HEK293 (cell line): ENCODE measurements around the gene VPS11.
A peak's percentile ranks its signal among the peaks of the same experiment; 100 is the strongest.

ENCODE experiments used
- CTCF ChIP-seq: fragments of 450-650 bp; formaldehyde crosslinking; IDR thresholded peaks from 2 replicates; pipeline ENCODE4 v1.5.1; 2016; ENCODE audit warnings: missing biosample characterization, missing genetic modification characterization
- HOXA7 ChIP-seq: sonication (generic); formaldehyde crosslinking; IDR thresholded peaks from 2 replicates; pipeline ENCODE4 v1.8.1; 2022; ENCODE audit warnings: missing genetic modification reagents, borderline replicate concordance
- MEIS1 ChIP-seq: sonication (generic); formaldehyde crosslinking; IDR thresholded peaks from 2 replicates; pipeline ENCODE4 v1.8.1; 2022; ENCODE audit warnings: missing genetic modification reagents, mild to moderate bottlenecking, borderline replicate concordance
- OVOL3 ChIP-seq: fragments of 450-650 bp; formaldehyde crosslinking; IDR thresholded peaks from 2 replicates; pipeline ENCODE4 v1.5.1; 2016; ENCODE audit warnings: missing biosample characterization, missing genetic modification characterization
- SALL2 ChIP-seq: fragments of 450-650 bp; formaldehyde crosslinking; IDR thresholded peaks from 2 replicates; pipeline ENCODE4 v1.5.0; 2017; ENCODE audit warnings: missing biosample characterization, mild to moderate bottlenecking, missing genetic modification characterization, borderline replicate concordance
- ZBTB21 ChIP-seq: fragments of 450-650 bp; formaldehyde crosslinking; IDR thresholded peaks from 2 replicates; pipeline ENCODE4 v1.5.1; 2017; ENCODE audit warnings: missing biosample characterization, missing genetic modification characterization
- ZFP69B ChIP-seq: fragments of 450-650 bp; formaldehyde crosslinking; IDR thresholded peaks from 2 replicates; pipeline ENCODE4 v1.5.1; 2016; ENCODE audit warnings: missing biosample characterization, missing genetic modification characterization
- ZNF114 ChIP-seq: fragments of 450-650 bp; formaldehyde crosslinking; IDR thresholded peaks from 2 replicates; pipeline ENCODE4 v1.5.0; 2017; ENCODE audit warnings: missing biosample characterization, missing genetic modification characterization
- ZNF140 ChIP-seq: fragments of 450-650 bp; formaldehyde crosslinking; IDR thresholded peaks from 2 replicates; pipeline ENCODE4 v1.5.1; 2016; ENCODE audit warnings: missing biosample characterization, missing genetic modification characterization
- ZNF423 ChIP-seq: fragments of 450-650 bp; formaldehyde crosslinking; IDR thresholded peaks from 2 replicates; pipeline ENCODE4 v1.5.1; 2016; ENCODE audit warnings: missing biosample characterization, missing genetic modification characterization
- ZNF514 ChIP-seq: fragments of 450-650 bp; formaldehyde crosslinking; IDR thresholded peaks from 2 replicates; pipeline ENCODE4 v1.5.1; 2016; ENCODE audit warnings: missing biosample characterization, missing genetic modification characterization
- ZNF76 ChIP-seq: fragments of 450-650 bp; formaldehyde crosslinking; IDR thresholded peaks from 2 replicates; pipeline ENCODE4; 2016; ENCODE audit warnings: low read depth, missing biosample characterization, missing genetic modification characterization, borderline replicate concordance
- TF ChIP-seq, protein P1 (sequence below): fragments of 450-650 bp; formaldehyde crosslinking; IDR thresholded peaks from 2 replicates; pipeline ENCODE4 v1.5.1; 2016; ENCODE audit warnings: missing biosample characterization, missing genetic modification characterization

GRCh38 chr11:119067371-119068222, at the start of gene VPS11:
- TF ChIP-seq CTCF (tag by site-specific recombination), result no peak
- no peak for TF ChIP-seq OVOL3 (tag by site-specific recombination)
- no peak for TF ChIP-seq ZBTB21
- no peak for TF ChIP-seq ZNF140
- TF ChIP-seq ZNF514 (tag by site-specific recombination), result no peak
- TF ChIP-seq MEIS1 (CRISPR knock-in tag), result no peak
- TF ChIP-seq, protein P1, sequence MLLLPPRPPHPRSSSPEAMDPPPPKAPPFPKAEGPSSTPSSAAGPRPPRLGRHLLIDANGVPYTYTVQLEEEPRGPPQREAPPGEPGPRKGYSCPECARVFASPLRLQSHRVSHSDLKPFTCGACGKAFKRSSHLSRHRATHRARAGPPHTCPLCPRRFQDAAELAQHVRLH (tag by site-specific recombination), result 0 out of 2 replicates have a peak, but pooled peaks have one; percentile 48
- TF ChIP-seq SALL2 (tag by site-specific recombination), result no peak
- TF ChIP-seq ZNF423 (tag by site-specific recombination), result no peak
- TF ChIP-seq ZFP69B (tag by site-specific recombination), result peak; percentile 19; the same call in 1 of the 2 replicates
- no peak for TF ChIP-seq ZNF114 (tag by site-specific recombination)
- no peak for TF ChIP-seq HOXA7 (CRISPR knock-in tag)
- peak; percentile 61; the same call in 1 of the 2 replicates for TF ChIP-seq ZNF76
